WTC11 (cell line): ENCODE results near the gene MED27. TPM values are rescaled to one million over a fixed set of nuclear protein-coding genes. Genes with fewer than 3 reads are reported as not detected.

Experiments
- ATAC-seq: fragments of 200-7000 bp; cut with Tn5 transposase; 2 replicates; pipeline ENCODE4 v1.10.0; 2021; ENCODE audit warnings: mild to moderate bottlenecking, moderate library complexity
- CTCF ChIA-PET: fragments of 300-600 bp; sonication (Branson Sonifier 250); formaldehyde crosslinking; loops from one replicate; lab custom pipeline; 2021; ENCODE audit warnings: antibody characterized with exemption; lab: Charles Lee
- POLR2A ChIA-PET: fragments of 350-600 bp; sonication (Branson Sonifier 250); formaldehyde crosslinking; loops from one replicate; lab custom pipeline; 2021; ENCODE audit warnings: antibody characterized with exemption; lab: Charles Lee
- DNase-seq: peaks from one replicate; pipeline ENCODE4 v3.0.0; 2021; ENCODE audit warnings: low spot score
- H3K27ac Mint-ChIP-seq: 2 replicates; pipeline ENCODE4 v1.8.0; 2021; ENCODE audit warnings: mixed read lengths
- H3K27me3 Mint-ChIP-seq: 2 replicates; pipeline ENCODE4 v1.8.0; 2021; ENCODE audit warnings: low read depth, mild to moderate bottlenecking, moderate library complexity, mixed read lengths
- H3K36me3 Mint-ChIP-seq: 2 replicates; pipeline ENCODE4 v1.8.0; 2021; ENCODE audit warnings: mixed read lengths
- H3K4me1 Mint-ChIP-seq: 2 replicates; pipeline ENCODE4 v1.8.0; 2022; ENCODE audit warnings: mixed read lengths
- H3K4me3 Mint-ChIP-seq: 2 replicates; pipeline ENCODE4 v1.8.0; 2021; ENCODE audit warnings: mild to moderate bottlenecking, moderate library complexity, mixed read lengths
- H3K9me3 Mint-ChIP-seq: 2 replicates; pipeline ENCODE4 v1.8.0; 2021; ENCODE audit warnings: mixed read lengths
- JUN ChIP-seq: sonication (generic); formaldehyde crosslinking; IDR thresholded peaks from 2 replicates; pipeline ENCODE4 v1.8.0; 2023; ENCODE audit warnings: mild to moderate bottlenecking, missing genetic modification reagents
- MXD4 ChIP-seq: fragments of 250-450 bp; sonication (Bioruptor Pico); IDR thresholded peaks from 2 replicates; pipeline ENCODE4 v1.8.0; 2021; ENCODE audit warnings: mild to moderate bottlenecking, moderate library complexity, borderline replicate concordance
- NFE2L1 ChIP-seq: sonication (generic); formaldehyde crosslinking; IDR thresholded peaks from 2 replicates; pipeline ENCODE4 v1.8.1; 2023; ENCODE audit warnings: missing genetic modification reagents
- NFYB ChIP-seq: sonication (generic); formaldehyde crosslinking; conservative IDR thresholded peaks from 2 replicates; pipeline ENCODE4 v1.8.0; 2022; ENCODE audit warnings: low read depth, missing genetic modification reagents
- TCF7 ChIP-seq: sonication (generic); formaldehyde crosslinking; IDR thresholded peaks from 2 replicates; pipeline ENCODE4 v1.8.0; 2022; ENCODE audit warnings: mild to moderate bottlenecking, low read depth, missing genetic modification reagents, moderate library complexity
- TP53 ChIP-seq: sonication (generic); formaldehyde crosslinking; IDR thresholded peaks from 2 replicates; pipeline ENCODE4 v1.8.1; 2023; ENCODE audit warnings: mild to moderate bottlenecking, missing genetic modification reagents
- ZBTB21 ChIP-seq: sonication (generic); formaldehyde crosslinking; IDR thresholded peaks from 2 replicates; pipeline ENCODE4 v1.8.1; 2023; ENCODE audit warnings: mild to moderate bottlenecking, missing genetic modification reagents, borderline replicate concordance
- ZNF121 ChIP-seq: sonication (generic); formaldehyde crosslinking; IDR thresholded peaks from 2 replicates; pipeline ENCODE4 v1.8.0; 2023; ENCODE audit warnings: missing genetic modification reagents
- ZNF263 ChIP-seq: sonication (generic); formaldehyde crosslinking; IDR thresholded peaks from 2 replicates; pipeline ENCODE4 v1.8.1; 2022; ENCODE audit warnings: low read depth, mild to moderate bottlenecking, moderate library complexity, missing genetic modification reagents
- ZNF416 ChIP-seq: fragments of 250-450 bp; sonication (Bioruptor Pico); IDR thresholded peaks from 2 replicates; pipeline ENCODE4 v1.9.0; 2021; ENCODE audit warnings: mild to moderate bottlenecking, inconsistent platforms
- total RNA-seq: library from RNA; stranded (reverse); gene quantifications from 3 replicates; pipeline ENCODE4 v1.2.3, GENCODE V29; 2021
- TF ChIP-seq, protein P1 (sequence below): sonication (generic); formaldehyde crosslinking; IDR thresholded peaks from 2 replicates; pipeline ENCODE4 v1.8.1; 2022; ENCODE audit warnings: mild to moderate bottlenecking, missing genetic modification reagents, moderate library complexity, borderline replicate concordance
- TF ChIP-seq, protein P2 (sequence below): fragments of 250-450 bp; sonication (Bioruptor Pico); IDR thresholded peaks from 2 replicates; pipeline ENCODE4 v1.8.0; 2021; ENCODE audit warnings: mild to moderate bottlenecking
- TF ChIP-seq, protein P3 (sequence below): fragments of 200-600 bp; IDR thresholded peaks from 2 replicates; pipeline ENCODE4 v1.8.0; 2022; ENCODE audit warnings: antibody characterized with exemption
- TF ChIP-seq, protein P4 (sequence below): sonication (generic); formaldehyde crosslinking; IDR thresholded peaks from 2 replicates; pipeline ENCODE4 v1.8.1; 2023; ENCODE audit warnings: mild to moderate bottlenecking, missing genetic modification reagents, moderate library complexity
- TF ChIP-seq, protein P5 (sequence below): fragments of 250-450 bp; sonication (Bioruptor Pico); IDR thresholded peaks from 2 replicates; pipeline ENCODE4 v1.9.0; 2021; ENCODE audit warnings: mild to moderate bottlenecking

The MED27 gene
- total RNA-seq, 1 experiment from 2014 or later, result 27.9 TPM

DNA sequence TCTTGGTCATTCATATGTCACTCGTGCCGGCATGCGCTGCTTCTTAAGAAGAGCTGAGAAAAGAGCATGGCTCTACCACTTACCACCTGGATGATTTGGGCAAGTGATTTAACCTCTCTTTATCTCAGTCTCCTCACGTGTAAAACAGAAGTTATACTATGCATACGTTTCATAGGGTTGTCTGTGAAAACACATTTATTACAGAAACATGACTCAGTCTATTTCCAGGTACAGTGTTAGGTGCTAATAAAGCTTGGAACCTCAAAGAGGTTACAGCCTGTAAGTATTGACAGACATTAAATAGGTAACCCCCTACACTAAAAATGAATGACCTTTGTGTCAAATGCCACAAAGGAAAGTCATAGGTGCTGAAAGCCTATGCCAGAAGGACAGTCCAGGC lies 43.1 kb downstream of the MED27 start:
- no peaks in the 10 kb centered on the region for H3K36me3 Mint-ChIP-seq
- TF ChIP-seq, protein P1, sequence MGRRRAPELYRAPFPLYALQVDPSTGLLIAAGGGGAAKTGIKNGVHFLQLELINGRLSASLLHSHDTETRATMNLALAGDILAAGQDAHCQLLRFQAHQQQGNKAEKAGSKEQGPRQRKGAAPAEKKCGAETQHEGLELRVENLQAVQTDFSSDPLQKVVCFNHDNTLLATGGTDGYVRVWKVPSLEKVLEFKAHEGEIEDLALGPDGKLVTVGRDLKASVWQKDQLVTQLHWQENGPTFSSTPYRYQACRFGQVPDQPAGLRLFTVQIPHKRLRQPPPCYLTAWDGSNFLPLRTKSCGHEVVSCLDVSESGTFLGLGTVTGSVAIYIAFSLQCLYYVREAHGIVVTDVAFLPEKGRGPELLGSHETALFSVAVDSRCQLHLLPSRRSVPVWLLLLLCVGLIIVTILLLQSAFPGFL (CRISPR knock-in tag), result no peak
- TF ChIP-seq ZBTB21 (CRISPR knock-in tag) (no peak), ZNF263 (CRISPR knock-in tag) (no peak), NFYB (CRISPR knock-in tag) (no peak), NFE2L1 (CRISPR knock-in tag) (no peak), TCF7 (CRISPR knock-in tag) (no peak), MXD4 (CRISPR knock-in tag) (no peak), JUN (no peak), ZNF416 (CRISPR knock-in tag) (no peak)
- TF ChIP-seq, protein P2, sequence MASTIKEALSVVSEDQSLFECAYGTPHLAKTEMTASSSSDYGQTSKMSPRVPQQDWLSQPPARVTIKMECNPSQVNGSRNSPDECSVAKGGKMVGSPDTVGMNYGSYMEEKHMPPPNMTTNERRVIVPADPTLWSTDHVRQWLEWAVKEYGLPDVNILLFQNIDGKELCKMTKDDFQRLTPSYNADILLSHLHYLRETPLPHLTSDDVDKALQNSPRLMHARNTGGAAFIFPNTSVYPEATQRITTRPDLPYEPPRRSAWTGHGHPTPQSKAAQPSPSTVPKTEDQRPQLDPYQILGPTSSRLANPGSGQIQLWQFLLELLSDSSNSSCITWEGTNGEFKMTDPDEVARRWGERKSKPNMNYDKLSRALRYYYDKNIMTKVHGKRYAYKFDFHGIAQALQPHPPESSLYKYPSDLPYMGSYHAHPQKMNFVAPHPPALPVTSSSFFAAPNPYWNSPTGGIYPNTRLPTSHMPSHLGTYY, result no peak
- TF ChIP-seq, protein P3, sequence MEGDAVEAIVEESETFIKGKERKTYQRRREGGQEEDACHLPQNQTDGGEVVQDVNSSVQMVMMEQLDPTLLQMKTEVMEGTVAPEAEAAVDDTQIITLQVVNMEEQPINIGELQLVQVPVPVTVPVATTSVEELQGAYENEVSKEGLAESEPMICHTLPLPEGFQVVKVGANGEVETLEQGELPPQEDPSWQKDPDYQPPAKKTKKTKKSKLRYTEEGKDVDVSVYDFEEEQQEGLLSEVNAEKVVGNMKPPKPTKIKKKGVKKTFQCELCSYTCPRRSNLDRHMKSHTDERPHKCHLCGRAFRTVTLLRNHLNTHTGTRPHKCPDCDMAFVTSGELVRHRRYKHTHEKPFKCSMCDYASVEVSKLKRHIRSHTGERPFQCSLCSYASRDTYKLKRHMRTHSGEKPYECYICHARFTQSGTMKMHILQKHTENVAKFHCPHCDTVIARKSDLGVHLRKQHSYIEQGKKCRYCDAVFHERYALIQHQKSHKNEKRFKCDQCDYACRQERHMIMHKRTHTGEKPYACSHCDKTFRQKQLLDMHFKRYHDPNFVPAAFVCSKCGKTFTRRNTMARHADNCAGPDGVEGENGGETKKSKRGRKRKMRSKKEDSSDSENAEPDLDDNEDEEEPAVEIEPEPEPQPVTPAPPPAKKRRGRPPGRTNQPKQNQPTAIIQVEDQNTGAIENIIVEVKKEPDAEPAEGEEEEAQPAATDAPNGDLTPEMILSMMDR, result no peak
- TF ChIP-seq, protein P4, sequence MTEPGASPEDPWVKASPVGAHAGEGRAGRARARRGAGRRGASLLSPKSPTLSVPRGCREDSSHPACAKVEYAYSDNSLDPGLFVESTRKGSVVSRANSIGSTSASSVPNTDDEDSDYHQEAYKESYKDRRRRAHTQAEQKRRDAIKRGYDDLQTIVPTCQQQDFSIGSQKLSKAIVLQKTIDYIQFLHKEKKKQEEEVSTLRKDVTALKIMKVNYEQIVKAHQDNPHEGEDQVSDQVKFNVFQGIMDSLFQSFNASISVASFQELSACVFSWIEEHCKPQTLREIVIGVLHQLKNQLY, result no peak
- TF ChIP-seq, protein P5, sequence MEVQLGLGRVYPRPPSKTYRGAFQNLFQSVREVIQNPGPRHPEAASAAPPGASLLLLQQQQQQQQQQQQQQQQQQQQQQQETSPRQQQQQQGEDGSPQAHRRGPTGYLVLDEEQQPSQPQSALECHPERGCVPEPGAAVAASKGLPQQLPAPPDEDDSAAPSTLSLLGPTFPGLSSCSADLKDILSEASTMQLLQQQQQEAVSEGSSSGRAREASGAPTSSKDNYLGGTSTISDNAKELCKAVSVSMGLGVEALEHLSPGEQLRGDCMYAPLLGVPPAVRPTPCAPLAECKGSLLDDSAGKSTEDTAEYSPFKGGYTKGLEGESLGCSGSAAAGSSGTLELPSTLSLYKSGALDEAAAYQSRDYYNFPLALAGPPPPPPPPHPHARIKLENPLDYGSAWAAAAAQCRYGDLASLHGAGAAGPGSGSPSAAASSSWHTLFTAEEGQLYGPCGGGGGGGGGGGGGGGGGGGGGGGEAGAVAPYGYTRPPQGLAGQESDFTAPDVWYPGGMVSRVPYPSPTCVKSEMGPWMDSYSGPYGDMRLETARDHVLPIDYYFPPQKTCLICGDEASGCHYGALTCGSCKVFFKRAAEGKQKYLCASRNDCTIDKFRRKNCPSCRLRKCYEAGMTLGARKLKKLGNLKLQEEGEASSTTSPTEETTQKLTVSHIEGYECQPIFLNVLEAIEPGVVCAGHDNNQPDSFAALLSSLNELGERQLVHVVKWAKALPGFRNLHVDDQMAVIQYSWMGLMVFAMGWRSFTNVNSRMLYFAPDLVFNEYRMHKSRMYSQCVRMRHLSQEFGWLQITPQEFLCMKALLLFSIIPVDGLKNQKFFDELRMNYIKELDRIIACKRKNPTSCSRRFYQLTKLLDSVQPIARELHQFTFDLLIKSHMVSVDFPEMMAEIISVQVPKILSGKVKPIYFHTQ (CRISPR knock-in tag), result no peak
- TF ChIP-seq, all 79 proteins: peak for 0
- DNase-seq (no peak), ATAC-seq (no peak)
- H3K27me3 Mint-ChIP-seq, result no peaks in the 10 kb centered on the region
- H3K4me1 Mint-ChIP-seq, result peaks cover 40% of the 10 kb centered on the region
- CTCF ChIA-PET, result interaction anchor here (1.0 to 1.6 kb wide), 2 partner anchors 133 to 223 kb away, joined by 3 to 5 read pairs; no protein-coding TSS in a partner anchor
- H3K27ac Mint-ChIP-seq, result peak overlapping the region; percentile 48; the same call in 1 of the 2 replicates
- H3K9me3 Mint-ChIP-seq, result no peaks in the 10 kb centered on the region
- H3K4me3 Mint-ChIP-seq, result no peak overlapping the region
- POLR2A ChIA-PET, result no interaction called here

DNA sequence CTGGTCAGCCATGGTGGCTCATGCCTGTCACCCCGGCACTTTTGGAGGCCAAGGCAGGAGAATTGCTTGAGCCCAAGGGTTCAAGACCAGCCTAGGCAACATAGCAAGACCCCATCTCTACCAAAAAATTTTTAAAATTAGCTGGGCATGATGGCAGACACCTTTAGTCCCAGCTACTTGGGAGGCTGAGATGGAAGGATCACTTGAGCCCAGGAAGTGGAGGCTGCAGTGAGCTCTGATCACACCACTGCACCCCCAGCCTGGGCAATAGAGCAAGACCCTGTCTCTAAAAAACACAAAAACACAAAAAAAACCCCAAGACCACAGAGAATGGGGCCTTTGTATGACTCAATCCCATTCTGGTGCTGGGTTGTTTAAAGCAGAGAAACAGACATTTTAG lies 44.0 kb downstream of the MED27 start:
- ChIA-PET POLR2A (no interaction called here), CTCF (interaction anchor here (1.0 kb wide), 1 partner anchor 224 kb away, joined by 3 read pairs; no protein-coding TSS in a partner anchor)
- Mint-ChIP-seq H3K4me3 (no peak overlapping the region), H3K36me3 (no peaks in the 10 kb centered on the region), H3K9me3 (no peaks in the 10 kb centered on the region), H3K27ac (no peak overlapping the region), H3K4me1 (peaks cover 48% of the 10 kb centered on the region), H3K27me3 (no peaks in the 10 kb centered on the region)
- ATAC-seq (no peak), DNase-seq (no peak)
- no peak for TF ChIP-seq TP53
- peak; percentile 57; the same call in 1 of the 2 replicates for TF ChIP-seq ZNF121 (CRISPR knock-in tag)
